Measurements from ENCODE around the gene ADAMTS2.
"Not testable (repeated sequence)": the region's sequence is repeated elsewhere in the genome, so short reads cannot be mapped to it uniquely, and the experiment has no call there.

ADAMTS2 gene

DNA sequence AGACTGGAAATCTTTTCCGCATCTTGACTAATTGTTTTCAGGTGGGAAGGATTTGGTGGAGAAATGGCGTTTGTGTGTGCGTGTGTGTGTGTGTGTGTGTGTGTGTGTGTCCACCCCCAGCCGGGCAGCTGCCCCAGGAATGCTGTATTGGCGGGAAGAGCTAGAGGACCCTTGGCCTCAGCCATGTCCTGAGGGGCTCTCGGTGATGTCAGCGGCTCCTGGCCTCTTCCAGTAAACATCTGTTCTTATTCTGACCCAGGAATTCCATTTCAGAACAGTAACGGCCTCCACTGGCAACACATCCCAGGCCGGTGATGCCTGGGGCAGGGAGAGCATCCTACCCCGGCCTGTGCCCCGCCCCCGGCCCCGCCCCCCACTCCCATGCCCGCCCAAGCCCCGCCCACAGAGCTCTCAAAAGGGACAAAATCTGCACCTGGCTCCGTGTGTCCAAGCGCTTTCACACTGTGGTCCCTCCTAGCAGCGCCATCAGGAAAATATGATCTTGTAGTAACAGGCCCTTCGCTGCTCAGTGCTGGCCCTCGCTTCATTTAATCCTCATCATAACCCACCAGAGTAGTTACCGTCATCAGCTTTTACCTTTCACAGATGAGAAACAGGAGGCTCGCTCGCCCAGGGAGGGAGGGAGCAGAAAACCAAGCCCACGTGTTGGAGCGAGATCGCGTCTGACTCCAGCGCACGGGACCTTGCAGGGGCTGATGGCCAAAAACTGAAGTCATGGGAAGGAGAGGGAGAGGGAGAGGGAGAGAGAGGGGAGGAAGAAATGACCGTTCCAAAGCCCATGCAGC is 18.9 kb downstream of the ADAMTS2 start:
- Histone ChIP-seq H3K27me3 (ENCODE audit: insufficient read depth, poor library complexity, severe bottlenecking) (no peaks in the 10 kb centered on the region), H3K36me3 (ENCODE audit: low read depth) (no peaks in the 10 kb centered on the region), H3K4me1 (ENCODE audit: insufficient read depth, poor library complexity, severe bottlenecking) (no peaks in the 10 kb centered on the region), H3K27ac (ENCODE audit: poor library complexity, severe bottlenecking) (no peak overlapping the region), H3K9me3 (ENCODE audit: severe bottlenecking) (peaks cover 6% of the 10 kb centered on the region), H3K4me3 (ENCODE audit: severe bottlenecking) (no peak overlapping the region)
- TF ChIP-seq, protein P1, sequence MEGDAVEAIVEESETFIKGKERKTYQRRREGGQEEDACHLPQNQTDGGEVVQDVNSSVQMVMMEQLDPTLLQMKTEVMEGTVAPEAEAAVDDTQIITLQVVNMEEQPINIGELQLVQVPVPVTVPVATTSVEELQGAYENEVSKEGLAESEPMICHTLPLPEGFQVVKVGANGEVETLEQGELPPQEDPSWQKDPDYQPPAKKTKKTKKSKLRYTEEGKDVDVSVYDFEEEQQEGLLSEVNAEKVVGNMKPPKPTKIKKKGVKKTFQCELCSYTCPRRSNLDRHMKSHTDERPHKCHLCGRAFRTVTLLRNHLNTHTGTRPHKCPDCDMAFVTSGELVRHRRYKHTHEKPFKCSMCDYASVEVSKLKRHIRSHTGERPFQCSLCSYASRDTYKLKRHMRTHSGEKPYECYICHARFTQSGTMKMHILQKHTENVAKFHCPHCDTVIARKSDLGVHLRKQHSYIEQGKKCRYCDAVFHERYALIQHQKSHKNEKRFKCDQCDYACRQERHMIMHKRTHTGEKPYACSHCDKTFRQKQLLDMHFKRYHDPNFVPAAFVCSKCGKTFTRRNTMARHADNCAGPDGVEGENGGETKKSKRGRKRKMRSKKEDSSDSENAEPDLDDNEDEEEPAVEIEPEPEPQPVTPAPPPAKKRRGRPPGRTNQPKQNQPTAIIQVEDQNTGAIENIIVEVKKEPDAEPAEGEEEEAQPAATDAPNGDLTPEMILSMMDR (IDR thresholded peaks at IDR 0.05; ENCODE audit: poor library complexity, severe bottlenecking) = no peak
- DNase-seq (ENCODE audit: low spot score) = peak; percentile 37
- ATAC-seq (ENCODE audit: low read depth) = no peak

GRCh38 chr5:179325296-179326031 is 19.8 kb downstream of the ADAMTS2 start:
- TF ChIP-seq, protein P1 (IDR thresholded peaks at IDR 0.05; ENCODE audit: poor library complexity, severe bottlenecking) = no peak
- Histone ChIP-seq H3K9me3 (ENCODE audit: severe bottlenecking) (peaks cover 6% of the 10 kb centered on the region), H3K27ac (ENCODE audit: poor library complexity, severe bottlenecking) (no peak overlapping the region), H3K4me1 (ENCODE audit: insufficient read depth, poor library complexity, severe bottlenecking) (no peaks in the 10 kb centered on the region), H3K4me3 (ENCODE audit: severe bottlenecking) (no peak overlapping the region), H3K27me3 (ENCODE audit: insufficient read depth, poor library complexity, severe bottlenecking) (no peaks in the 10 kb centered on the region), H3K36me3 (ENCODE audit: low read depth) (no peaks in the 10 kb centered on the region)
- DNase-seq (ENCODE audit: low spot score) = peak; percentile 67
- ATAC-seq (ENCODE audit: low read depth) = no peak

- H3K27me3 ChIP-seq (ENCODE audit: insufficient read depth, poor library complexity, severe bottlenecking) = no peaks in the 10 kb centered on the region
- H3K36me3 ChIP-seq (ENCODE audit: low read depth) = no peaks in the 10 kb centered on the region
- DNase-seq (ENCODE audit: low spot score) (peak; percentile 34), ATAC-seq (ENCODE audit: low read depth) (no peak)
- H3K4me3 ChIP-seq (ENCODE audit: severe bottlenecking) = no peak overlapping the region
- peaks cover 6% of the 10 kb centered on the region for H3K9me3 ChIP-seq (ENCODE audit: severe bottlenecking)
- TF ChIP-seq, protein P1 (IDR thresholded peaks at IDR 0.05; ENCODE audit: poor library complexity, severe bottlenecking) = no peak
- no peak overlapping the region for H3K27ac ChIP-seq (ENCODE audit: poor library complexity, severe bottlenecking)
- no peaks in the 10 kb centered on the region for H3K4me1 ChIP-seq (ENCODE audit: insufficient read depth, poor library complexity, severe bottlenecking)
Measured at GRCh38 chr5:179324760-179325295, 20.4 kb downstream of the ADAMTS2 start.

- H3K27ac ChIP-seq (ENCODE audit: poor library complexity, severe bottlenecking); H3K27me3 ChIP-seq (ENCODE audit: insufficient read depth, poor library complexity, severe bottlenecking); ATAC-seq (ENCODE audit: low read depth); H3K4me1 ChIP-seq (ENCODE audit: insufficient read depth, poor library complexity, severe bottlenecking); DNase-seq (ENCODE audit: low spot score); H3K4me3 ChIP-seq (ENCODE audit: severe bottlenecking); H3K9me3 ChIP-seq (ENCODE audit: severe bottlenecking); H3K36me3 ChIP-seq (ENCODE audit: low read depth): not testable (repeated sequence)
Measured at GRCh38 chr5:179324316-179324715, 20.9 kb downstream of the ADAMTS2 start.

DNA sequence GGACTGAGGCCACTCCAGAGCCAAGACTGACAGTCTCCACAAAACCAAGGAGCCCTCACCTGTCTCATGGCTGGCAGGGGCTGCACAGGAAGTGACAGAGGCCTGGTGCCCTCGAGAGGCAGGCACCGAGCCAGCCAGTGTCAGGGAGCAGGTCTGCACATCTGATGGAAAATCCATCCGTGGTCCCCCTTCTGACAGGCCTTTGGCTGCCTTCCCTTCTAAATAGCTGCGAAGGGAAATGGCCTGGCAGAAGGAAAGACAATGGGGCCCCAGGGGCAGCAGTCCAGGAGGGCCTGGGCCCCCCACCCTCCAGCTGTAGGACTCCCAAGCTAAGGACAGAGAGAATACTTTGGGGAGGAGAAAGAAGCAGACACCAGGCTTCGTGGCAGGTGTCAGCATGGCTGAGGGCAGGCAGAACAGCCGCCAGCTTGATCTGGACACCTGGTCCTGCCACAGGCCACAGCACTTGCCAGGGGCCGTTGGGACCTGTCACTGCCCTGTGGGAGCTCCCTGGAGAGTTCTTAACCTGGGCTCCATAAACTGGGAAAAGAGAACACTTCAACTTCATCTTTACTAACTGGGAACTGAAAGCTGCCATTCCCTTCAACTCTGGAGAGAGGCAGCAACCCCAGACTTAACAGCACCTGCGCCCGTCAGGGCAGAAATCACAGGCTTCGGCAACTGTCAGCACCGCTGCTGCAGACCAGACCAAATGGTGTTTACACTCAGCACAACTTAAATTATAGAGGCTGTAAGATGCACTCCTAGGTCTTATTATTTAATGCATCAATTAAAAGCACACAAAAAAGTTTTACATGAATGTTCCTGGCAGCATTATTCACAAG is 22.0 kb downstream of the ADAMTS2 start:
- no peaks in the 10 kb centered on the region for H3K36me3 ChIP-seq (ENCODE audit: low read depth)
- DNase-seq (ENCODE audit: low spot score) (peak; percentile 39), ATAC-seq (ENCODE audit: low read depth) (no peak)
- no peaks in the 10 kb centered on the region for H3K4me1 ChIP-seq (ENCODE audit: insufficient read depth, poor library complexity, severe bottlenecking)
- peaks cover 6% of the 10 kb centered on the region for H3K9me3 ChIP-seq (ENCODE audit: severe bottlenecking)
- H3K27me3 ChIP-seq (ENCODE audit: insufficient read depth, poor library complexity, severe bottlenecking) = no peaks in the 10 kb centered on the region
- no peak overlapping the region for H3K27ac ChIP-seq (ENCODE audit: poor library complexity, severe bottlenecking)
- no peak overlapping the region for H3K4me3 ChIP-seq (ENCODE audit: severe bottlenecking)
- TF ChIP-seq, protein P1 (IDR thresholded peaks at IDR 0.05; ENCODE audit: poor library complexity, severe bottlenecking) = no peak

Measured in RWPE2 (cell line).